B cell (primary cell): ENCODE data around the gene HADHB.

ENCODE experiments used
- CTCF ChIP-seq: fragments of 200-600 bp; IDR thresholded peaks from one replicate; pipeline ENCODE4 v1.8.0; 2022; ENCODE audit warnings: antibody characterized with exemption, mild to moderate bottlenecking
- EZH2 ChIP-seq: IDR thresholded peaks from 2 replicates; pipeline ENCODE4 v1.6.1; 2012; ENCODE audit warnings: borderline replicate concordance, low read depth, mild to moderate bottlenecking, moderate library complexity, low read length; ENCODE audit not compliant: insufficient read depth, poor library complexity, severe bottlenecking

- peak; percentile 97 for TF ChIP-seq CTCF
- TF ChIP-seq EZH2: no peak
These were observed 85.4 kb downstream of the HADHB start for GRCh38 chr2:26330114-26330549.
